ENCODE measurements around the gene MRAP2. TPM values are rescaled to one million over a fixed set of nuclear protein-coding genes. Genes with fewer than 3 reads are reported as not detected.
"Not testable (repeated sequence)": the region's sequence is repeated elsewhere in the genome, so short reads cannot be mapped to it uniquely, and the experiment has no call there.

MRAP2 gene
- total RNA-seq, 2 experiments from 2014 or later, result not detected

- Mint-ChIP-seq H3K4me3 (no peak overlapping the region), H3K27me3 (peaks cover 9% of the 10 kb centered on the region), H3K36me3 (ENCODE audit: low read depth) (peaks cover 29% of the 10 kb centered on the region), H3K27ac (no peak overlapping the region), H3K4me1 (ENCODE audit: low read depth) (no peaks in the 10 kb centered on the region), H3K9me3 (peaks cover 13% of the 10 kb centered on the region)
- no peaks in the 10 kb centered on the region for H3K36me3 ChIP-seq (ENCODE audit: insufficient read depth, low read length)
- H3K4me3 ChIP-seq (ENCODE audit: low read length), result no peak overlapping the region
- POLR2A ChIA-PET, result no interaction called here
- intact Hi-C loops (cut with DNase I, micrococcal nuclease), result no loop called here
- no peak overlapping the region for H3K27ac ChIP-seq (ENCODE audit: low read depth in 1 of 2, low read length in 2 of 2)
- CTCF ChIA-PET, result no interaction called here
- H3K4me1 ChIP-seq (ENCODE audit: insufficient read depth, low read length), result no peaks in the 10 kb centered on the region
- peaks cover 0 to 21% of the 10 kb centered on the region in 2 experiments for H3K9me3 ChIP-seq (ENCODE audit: control insufficient read depth in 1 of 2, insufficient read depth in 1 of 2, low read length in 2 of 2)
- ATAC-seq (ENCODE audit: poor library complexity), result no peak
- TF ChIP-seq, protein P1, sequence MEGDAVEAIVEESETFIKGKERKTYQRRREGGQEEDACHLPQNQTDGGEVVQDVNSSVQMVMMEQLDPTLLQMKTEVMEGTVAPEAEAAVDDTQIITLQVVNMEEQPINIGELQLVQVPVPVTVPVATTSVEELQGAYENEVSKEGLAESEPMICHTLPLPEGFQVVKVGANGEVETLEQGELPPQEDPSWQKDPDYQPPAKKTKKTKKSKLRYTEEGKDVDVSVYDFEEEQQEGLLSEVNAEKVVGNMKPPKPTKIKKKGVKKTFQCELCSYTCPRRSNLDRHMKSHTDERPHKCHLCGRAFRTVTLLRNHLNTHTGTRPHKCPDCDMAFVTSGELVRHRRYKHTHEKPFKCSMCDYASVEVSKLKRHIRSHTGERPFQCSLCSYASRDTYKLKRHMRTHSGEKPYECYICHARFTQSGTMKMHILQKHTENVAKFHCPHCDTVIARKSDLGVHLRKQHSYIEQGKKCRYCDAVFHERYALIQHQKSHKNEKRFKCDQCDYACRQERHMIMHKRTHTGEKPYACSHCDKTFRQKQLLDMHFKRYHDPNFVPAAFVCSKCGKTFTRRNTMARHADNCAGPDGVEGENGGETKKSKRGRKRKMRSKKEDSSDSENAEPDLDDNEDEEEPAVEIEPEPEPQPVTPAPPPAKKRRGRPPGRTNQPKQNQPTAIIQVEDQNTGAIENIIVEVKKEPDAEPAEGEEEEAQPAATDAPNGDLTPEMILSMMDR (IDR thresholded peaks at IDR 0.05), result no peak
- no peaks in the 10 kb centered on the region for H3K27me3 ChIP-seq (ENCODE audit: control insufficient read depth in 1 of 2, insufficient read depth in 2 of 2, low read length in 2 of 2)
- no peak for DNase-seq
Observed at GRCh38 chr6:84119277-84119676, 85.7 kb downstream of the MRAP2 start.

- ATAC-seq (ENCODE audit: poor library complexity) (no peak), DNase-seq (no peak)
- Histone ChIP-seq H3K4me1 (ENCODE audit: insufficient read depth, low read length) (no peaks in the 10 kb centered on the region), H3K4me3 (ENCODE audit: low read length) (no peak overlapping the region), H3K36me3 (ENCODE audit: insufficient read depth, low read length) (no peaks in the 10 kb centered on the region), H3K27ac (ENCODE audit: low read depth in 1 of 2, low read length in 2 of 2) (no peak overlapping the region), H3K9me3 (ENCODE audit: control insufficient read depth in 1 of 2, insufficient read depth in 1 of 2, low read length in 2 of 2) (peaks cover 0 to 4% of the 10 kb centered on the region in 2 experiments), H3K27me3 (ENCODE audit: control insufficient read depth in 1 of 2, insufficient read depth in 2 of 2, low read length in 2 of 2) (no peaks in the 10 kb centered on the region)
- peaks cover 5% of the 10 kb centered on the region for H3K9me3 Mint-ChIP-seq
- TF ChIP-seq, protein P1 (IDR thresholded peaks at IDR 0.05), result no peak
- no peak overlapping the region for H3K4me3 Mint-ChIP-seq
- H3K36me3 Mint-ChIP-seq (ENCODE audit: low read depth), result peaks cover 53% of the 10 kb centered on the region
- H3K27ac Mint-ChIP-seq, result no peak overlapping the region
- POLR2A ChIA-PET, result no interaction called here
- intact Hi-C loops (cut with DNase I, micrococcal nuclease), result no loop called here
- no peaks in the 10 kb centered on the region for H3K27me3 Mint-ChIP-seq
- CTCF ChIA-PET, result no interaction called here
- H3K4me1 Mint-ChIP-seq (ENCODE audit: low read depth), result no peaks in the 10 kb centered on the region
Observed at GRCh38 chr6:84123186-84123585, 89.6 kb downstream of the MRAP2 start.

DNA sequence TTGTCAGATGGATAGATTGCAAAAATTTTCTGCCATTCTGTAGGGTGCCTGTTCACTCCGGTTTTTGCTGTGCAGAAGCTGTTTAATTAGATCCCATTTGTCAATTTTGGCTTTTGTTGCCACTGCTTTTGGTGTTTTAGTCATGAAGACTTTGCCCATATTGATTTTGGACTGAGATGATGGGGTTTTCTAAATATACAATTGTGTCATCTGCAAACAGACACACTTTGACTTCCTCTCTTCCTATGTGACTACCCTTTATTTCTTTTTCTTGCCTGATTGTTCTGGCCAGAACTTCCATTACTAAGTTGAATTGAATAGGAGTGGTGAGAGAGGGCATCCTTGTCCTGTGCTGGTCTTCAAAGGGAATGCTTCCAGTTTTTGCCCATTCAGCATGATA, 96.0 kb downstream of the MRAP2 start:
- H3K27me3 Mint-ChIP-seq; H3K27ac ChIP-seq (ENCODE audit: low read depth in 1 of 2, low read length in 2 of 2); intact Hi-C loops (cut with DNase I, micrococcal nuclease); H3K36me3 ChIP-seq (ENCODE audit: insufficient read depth, low read length); CTCF ChIA-PET; H3K27ac Mint-ChIP-seq; H3K4me3 ChIP-seq (ENCODE audit: low read length); H3K4me1 ChIP-seq (ENCODE audit: insufficient read depth, low read length); H3K9me3 Mint-ChIP-seq; DNase-seq; H3K27me3 ChIP-seq (ENCODE audit: control insufficient read depth in 1 of 2, insufficient read depth in 2 of 2, low read length in 2 of 2); ATAC-seq (ENCODE audit: poor library complexity); H3K4me1 Mint-ChIP-seq (ENCODE audit: low read depth); H3K4me3 Mint-ChIP-seq: not testable (repeated sequence)
- peaks cover 0 to 13% of the 10 kb centered on the region in 2 experiments for H3K9me3 ChIP-seq (ENCODE audit: control insufficient read depth in 1 of 2, insufficient read depth in 1 of 2, low read length in 2 of 2)
- H3K36me3 Mint-ChIP-seq (ENCODE audit: low read depth), result peaks cover 43% of the 10 kb centered on the region
- POLR2A ChIA-PET, result interaction anchor here (0.6 kb wide), 1 partner anchor 43 kb away, joined by 3 read pairs; no protein-coding TSS in a partner anchor

- H3K4me3 ChIP-seq (ENCODE audit: low read length); H3K27ac Mint-ChIP-seq; H3K27me3 ChIP-seq (ENCODE audit: control insufficient read depth in 1 of 2, insufficient read depth in 2 of 2, low read length in 2 of 2); ATAC-seq (ENCODE audit: poor library complexity); H3K4me1 Mint-ChIP-seq (ENCODE audit: low read depth); POLR2A ChIA-PET; H3K27ac ChIP-seq (ENCODE audit: low read depth in 1 of 2, low read length in 2 of 2); H3K4me3 Mint-ChIP-seq; H3K4me1 ChIP-seq (ENCODE audit: insufficient read depth, low read length); intact Hi-C loops (cut with DNase I, micrococcal nuclease); H3K9me3 Mint-ChIP-seq; DNase-seq; CTCF ChIA-PET; H3K27me3 Mint-ChIP-seq: not testable (repeated sequence)
- peaks cover 0 to 13% of the 10 kb centered on the region in 2 experiments for H3K9me3 ChIP-seq (ENCODE audit: control insufficient read depth in 1 of 2, insufficient read depth in 1 of 2, low read length in 2 of 2)
- peaks cover 53% of the 10 kb centered on the region for H3K36me3 Mint-ChIP-seq (ENCODE audit: low read depth)
- H3K36me3 ChIP-seq (ENCODE audit: insufficient read depth, low read length), result peaks cover 14% of the 10 kb centered on the region
Observed at GRCh38 chr6:84133385-84133784, 99.8 kb downstream of the MRAP2 start.
